GM19463 (cell line): Measurements from ENCODE around the gene SIAH1.
"Not testable (repeated sequence)": the region's sequence is repeated elsewhere in the genome, so short reads cannot be mapped to it uniquely, and the experiment has no call there.

Source experiments
- ATAC-seq: cut with Tn5 transposase; IDR thresholded peaks from one replicate; pipeline ENCODE4 v1.9.1; 2021; ENCODE audit warnings: mild to moderate bottlenecking, moderate library complexity; ENCODE audit not compliant: unreplicated experiment

Gene SIAH1

GRCh38 chr16:48393485-48394354 lies 8.5 kb upstream of the SIAH1 start:
- ATAC-seq, result no peak

DNA sequence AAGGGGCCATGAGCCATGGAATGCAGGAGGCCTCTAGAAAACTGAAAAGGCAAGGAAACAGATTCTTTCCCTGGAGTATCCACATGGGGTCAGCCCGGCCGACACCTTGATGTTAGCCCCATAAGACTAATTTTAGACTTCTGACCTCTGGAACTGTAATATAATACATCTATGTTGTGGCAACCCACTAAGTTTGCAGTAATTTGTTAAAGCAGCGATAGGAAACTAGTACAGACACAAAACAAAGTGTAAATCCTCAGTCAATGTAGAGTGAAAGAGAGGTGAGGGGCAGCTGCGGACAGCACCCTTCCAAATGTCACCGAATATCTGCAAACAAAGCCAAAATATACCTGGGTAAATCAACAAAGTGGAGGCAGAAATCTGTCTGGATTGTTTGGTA lies 7.2 kb upstream of the SIAH1 start:
- ATAC-seq, result no peak

GRCh38 chr16:48386559-48387312 lies 1.5 kb upstream of the SIAH1 start:
- ATAC-seq, result no peak

- ATAC-seq, result peak; percentile 56
These were observed 527 bp downstream of the SIAH1 start for GRCh38 chr16:48384520-48385252.

GRCh38 chr16:48383877-48384519 lies 1.2 kb downstream of the SIAH1 start:
- ATAC-seq, result no peak

GRCh38 chr16:48383009-48383876 lies 2.0 kb downstream of the SIAH1 start:
- ATAC-seq, result no peak

DNA sequence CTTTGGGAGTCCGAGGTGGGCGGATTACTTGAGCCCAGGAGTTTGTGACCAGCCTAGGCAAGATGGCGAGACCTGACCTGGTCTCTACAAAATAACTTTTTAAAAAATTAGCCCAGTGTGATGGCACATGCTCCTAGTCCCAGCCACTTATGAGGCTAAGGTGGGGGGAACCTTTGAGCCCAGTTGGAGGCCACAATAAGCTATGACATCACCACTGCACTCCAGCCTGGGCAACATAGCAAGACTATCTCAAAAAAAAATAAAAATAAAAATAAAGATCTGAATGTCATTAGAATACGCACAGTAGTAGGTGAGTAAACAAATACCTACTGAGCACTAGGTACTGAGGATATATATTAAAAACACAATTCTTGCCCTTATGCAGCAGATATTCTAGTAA lies 3.1 kb downstream of the SIAH1 start:
- no peak for ATAC-seq

DNA sequence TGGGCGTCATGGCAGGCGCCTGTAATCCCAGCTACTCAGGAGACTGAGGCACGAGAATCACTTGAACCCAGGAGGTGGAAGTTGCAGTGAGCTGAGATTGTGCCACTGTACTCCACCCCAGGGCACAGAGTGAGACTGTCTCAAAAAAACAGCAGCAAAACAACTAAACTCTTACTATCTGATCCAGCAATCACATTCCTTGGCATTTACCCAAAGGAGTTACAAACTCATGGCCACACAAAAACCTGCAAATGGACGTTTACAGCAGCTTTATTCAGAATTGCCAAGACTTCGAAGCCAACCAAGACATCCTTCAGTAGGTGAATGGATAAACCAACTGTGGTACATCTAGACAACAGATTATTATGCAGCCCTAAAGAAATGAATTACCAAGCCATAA lies 4.0 kb downstream of the SIAH1 start:
- no peak for ATAC-seq

GRCh38 chr16:48378836-48379235 lies 6.4 kb downstream of the SIAH1 start:
- ATAC-seq, result no peak

- no peak for ATAC-seq
These were observed 6.9 kb downstream of the SIAH1 start for GRCh38 chr16:48378276-48378675.

- not testable (repeated sequence) for ATAC-seq
These were observed 7.9 kb downstream of the SIAH1 start for GRCh38 chr16:48377301-48377700.

DNA sequence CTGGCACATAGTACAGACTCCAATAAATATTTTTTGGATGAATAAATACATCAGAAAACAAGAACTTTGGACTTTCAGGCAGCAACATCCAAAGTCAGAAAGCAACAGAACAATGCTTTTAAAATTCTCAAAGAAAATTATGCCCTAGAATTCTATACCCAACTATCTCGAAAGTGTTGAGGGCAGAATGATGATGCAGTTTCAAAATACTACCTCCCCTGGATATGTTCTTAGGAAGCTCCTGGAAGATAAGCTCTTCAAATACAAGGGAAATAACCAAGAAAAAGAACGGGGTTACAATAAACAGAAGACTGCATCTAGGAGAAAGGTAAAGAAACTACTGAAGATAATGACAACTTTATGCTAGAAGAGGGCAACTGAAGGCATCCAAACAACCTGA lies 11.0 kb downstream of the SIAH1 start:
- no peak for ATAC-seq

DNA sequence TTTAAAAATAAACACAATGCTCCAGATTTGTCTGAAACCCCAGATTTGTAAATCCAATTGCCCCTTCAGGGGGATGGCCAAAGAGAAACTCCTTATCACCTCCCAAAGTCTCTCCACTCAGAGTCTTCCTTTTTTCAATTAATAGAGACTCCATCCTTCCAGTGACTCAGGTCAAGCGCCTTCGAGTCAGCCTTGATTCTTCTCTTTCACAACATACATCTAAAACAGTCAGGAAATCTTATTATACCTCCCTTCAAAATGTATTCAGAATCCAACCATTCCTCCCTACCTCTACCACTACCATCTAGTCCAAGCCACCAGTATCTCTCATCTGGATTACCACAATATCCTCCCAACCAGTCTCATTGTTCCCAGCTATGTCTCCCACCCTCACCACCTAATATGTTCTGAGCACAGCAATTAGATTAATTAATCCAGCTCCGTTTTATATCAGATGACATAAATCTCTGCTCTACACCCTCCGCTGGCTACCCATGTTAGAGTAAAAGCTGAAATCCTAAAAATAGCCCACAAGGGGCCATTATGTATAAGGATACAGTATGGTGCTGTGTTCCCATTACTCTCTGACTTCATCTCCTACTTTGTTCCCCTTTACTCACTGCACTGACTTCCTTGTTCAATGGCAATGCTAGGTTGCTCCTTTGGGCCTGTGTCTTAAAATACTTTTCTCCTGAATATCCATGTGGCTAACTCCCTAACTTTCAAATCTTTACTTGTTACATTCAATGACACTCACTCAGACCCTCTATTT lies 11.8 kb downstream of the SIAH1 start:
- no peak for ATAC-seq

- no peak for ATAC-seq
These were observed 12.5 kb downstream of the SIAH1 start for GRCh38 chr16:48372744-48373143.

DNA sequence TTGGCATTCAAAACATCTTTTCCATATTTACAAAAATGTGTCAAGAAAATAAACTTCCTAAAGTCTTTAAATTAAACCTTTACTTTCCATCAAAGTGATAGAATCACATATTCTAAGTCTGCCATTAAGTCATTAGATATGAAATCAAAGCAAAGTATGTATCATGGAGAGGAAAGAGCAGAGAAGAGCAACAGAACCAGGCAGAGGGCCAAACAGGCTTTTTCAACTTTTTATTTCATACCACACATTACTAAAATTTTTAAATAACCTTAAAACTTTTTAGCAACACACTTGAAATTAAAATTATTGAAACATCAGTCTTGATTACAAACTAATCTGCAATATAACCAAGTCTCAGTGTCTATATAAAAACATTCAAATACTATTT lies 13.8 kb downstream of the SIAH1 start:
- no peak for ATAC-seq

DNA sequence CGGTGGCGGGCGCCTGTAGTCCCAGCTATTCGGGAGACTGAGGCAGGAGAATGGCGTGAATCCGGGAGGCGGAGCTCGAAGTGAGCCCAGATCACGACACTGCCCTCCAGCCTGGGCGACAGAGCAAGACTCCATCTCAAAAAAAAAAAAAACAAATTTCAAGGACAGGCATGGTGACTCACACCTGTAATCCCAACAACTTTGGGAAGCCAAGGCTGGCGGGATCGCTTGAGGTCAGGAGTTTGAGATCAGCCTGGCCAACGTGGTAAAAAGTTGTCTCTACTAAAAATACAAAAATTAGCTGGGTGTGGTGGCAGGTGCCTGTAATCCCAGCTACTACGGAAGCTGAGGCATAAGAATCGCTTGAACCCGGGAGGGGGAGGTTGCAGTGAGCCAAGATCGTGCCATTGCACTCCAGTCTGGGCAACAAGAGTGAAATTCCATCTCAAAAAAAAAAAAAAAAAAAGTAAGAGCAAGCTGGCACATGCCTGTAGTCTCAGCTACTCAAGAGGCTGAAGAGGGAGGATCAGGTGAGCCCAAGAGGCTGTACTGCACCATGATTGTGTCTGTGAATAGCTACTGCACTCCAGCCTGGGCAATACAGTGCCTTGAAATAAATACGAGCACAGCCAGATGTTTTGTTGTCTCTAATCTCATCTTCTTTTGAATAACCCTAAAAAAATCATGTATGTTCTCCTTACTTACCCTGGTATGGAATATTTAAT lies 14.4 kb downstream of the SIAH1 start:
- not testable (repeated sequence) for ATAC-seq

DNA sequence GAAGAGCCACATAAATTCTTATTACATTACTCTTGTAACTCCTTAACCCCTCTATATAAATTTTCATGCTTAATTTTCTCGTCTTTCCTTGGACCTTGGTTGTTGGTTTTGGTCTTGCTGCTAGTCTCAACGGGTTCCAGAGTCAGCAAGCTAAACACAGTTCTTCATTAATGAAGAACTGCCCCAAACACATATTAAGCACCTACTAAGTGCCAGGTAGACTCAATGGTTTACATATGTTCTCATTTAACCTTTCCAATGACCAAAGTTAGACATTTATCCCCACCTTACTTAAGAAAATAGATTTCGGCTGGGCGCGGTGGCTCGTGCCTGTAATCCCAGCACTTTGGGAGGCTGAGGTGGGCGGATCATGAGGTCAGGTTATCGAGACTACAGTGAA lies 15.0 kb downstream of the SIAH1 start:
- no peak for ATAC-seq

DNA sequence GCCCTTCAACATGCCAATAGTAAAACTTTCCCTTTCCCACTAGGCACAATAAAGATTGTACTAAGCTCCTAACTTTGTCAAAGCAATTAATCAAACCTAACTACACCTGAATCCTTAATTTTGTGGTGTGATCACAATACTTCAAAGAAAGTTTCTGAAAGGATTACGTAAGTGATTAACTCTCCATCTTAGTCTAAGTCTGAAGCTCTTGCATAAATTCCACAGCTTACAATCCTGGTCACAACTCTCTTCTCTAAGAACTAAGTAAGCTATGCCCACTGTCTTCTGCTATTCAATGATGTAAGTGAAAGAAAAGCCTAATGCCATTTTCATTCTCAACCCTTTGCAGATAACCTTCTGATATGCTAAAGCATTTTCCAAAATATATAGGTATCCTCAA lies 15.4 kb downstream of the SIAH1 start:
- no peak for ATAC-seq
